Mammary epithelial cell (primary cell): ENCODE measurements around the gene AKAP12.

Source experiments
- CTCF ChIP-seq, 2 donors: IDR thresholded peaks in 1 of 2; conservative IDR thresholded peaks in 1 of 2; 2 replicates each; pipeline ENCODE4 v1.5.1; 2011 to 2012; ENCODE audit warnings: inconsistent platforms in 2 of 2, low read length in 2 of 2, mild to moderate bottlenecking in 2 of 2, control low read depth in 1 of 2, low read depth in 1 of 2; ENCODE audit not compliant: insufficient read depth in 1 of 2; ENCODE audit errors: extremely low read depth in 1 of 2
- EZH2 ChIP-seq: IDR thresholded peaks from 2 replicates; pipeline ENCODE4 v1.6.1; 2012; ENCODE audit warnings: low read length, inconsistent platforms, borderline replicate concordance

- TF ChIP-seq CTCF (conservative IDR thresholded peaks at IDR 0.05 in 1 of 2, IDR thresholded peaks at IDR 0.05 in 1 of 2; ENCODE audit: extremely low read depth in 1 of 2, insufficient read depth in 1 of 2, low read depth in 1 of 2, low read length in 2 of 2) (no peak), EZH2 (no peak)
Observed at GRCh38 chr6:151293688-151294016, 53.9 kb downstream of the AKAP12 start.
